HepG2 (cell line): ENCODE data around the gene PYCARD. TPM values are rescaled to one million over a fixed set of nuclear protein-coding genes. Genes with fewer than 3 reads are reported as not detected.

Experiments
- ARID2 ChIP-seq: sonication (generic); formaldehyde crosslinking; IDR thresholded peaks from 2 replicates; pipeline ENCODE4 v1.8.1; 2022; ENCODE audit warnings: mild to moderate bottlenecking, missing genetic modification reagents, borderline replicate concordance
- DNMT3B ChIP-seq: conservative IDR thresholded peaks from 2 replicates; pipeline ENCODE4 v1.6.1; 2016; ENCODE audit warnings: missing biosample characterization, control low read depth
- PPARG ChIP-seq: conservative IDR thresholded peaks from 2 replicates; pipeline ENCODE4 v1.6.1; 2016; ENCODE audit warnings: missing biosample characterization, missing genetic modification reagents
- PRPF4 ChIP-seq: fragments of 200-400 bp; formaldehyde crosslinking; IDR thresholded peaks from 2 replicates; pipeline ENCODE4 v1.6.1; 2016; ENCODE audit warnings: low read length, low read depth; ENCODE audit not compliant: poor library complexity, severe bottlenecking
- REXO4 ChIP-seq: sonication (generic); formaldehyde crosslinking; IDR thresholded peaks from 2 replicates; pipeline ENCODE4 v1.8.0; 2022; ENCODE audit warnings: missing genetic modification reagents, mild to moderate bottlenecking, borderline replicate concordance
- SPEN ChIP-seq: sonication (generic); formaldehyde crosslinking; IDR thresholded peaks from 2 replicates; pipeline ENCODE4 v1.5.1; 2020; ENCODE audit warnings: low read depth, mild to moderate bottlenecking, missing genetic modification reagents
- STAG1 ChIP-seq: sonication (generic); formaldehyde crosslinking; IDR thresholded peaks from 2 replicates; pipeline ENCODE4 v1.4.0; 2020; ENCODE audit warnings: missing genetic modification reagents
- TOPORS ChIP-seq: sonication (generic); formaldehyde crosslinking; IDR thresholded peaks from 2 replicates; pipeline ENCODE4 v1.8.0; 2023; ENCODE audit warnings: mild to moderate bottlenecking, missing genetic modification reagents
- ZNF674 ChIP-seq: sonication (generic); formaldehyde crosslinking; IDR thresholded peaks from 2 replicates; pipeline ENCODE4 v1.5.0; 2020; ENCODE audit warnings: low read depth, mild to moderate bottlenecking, missing genetic modification reagents
- ZNF749 ChIP-seq: sonication (generic); formaldehyde crosslinking; IDR thresholded peaks from 2 replicates; pipeline ENCODE4 v1.8.0; 2022; ENCODE audit warnings: mild to moderate bottlenecking, missing genetic modification reagents, moderate library complexity, borderline replicate concordance
- ZNF780A ChIP-seq: sonication (generic); formaldehyde crosslinking; IDR thresholded peaks from 2 replicates; pipeline ENCODE4 v1.8.0; 2022; ENCODE audit warnings: mild to moderate bottlenecking, missing genetic modification reagents, moderate library complexity
- ZNF792 ChIP-seq: IDR thresholded peaks from 2 replicates; pipeline ENCODE4 v1.6.1; 2016
- polyA plus RNA-seq, 8 experiments: library from polyadenylated mRNA; depleted of rRNA in 3 of 8; stranded (reverse) in 7 of 8; unstranded in 1 of 8; fragments of >200 nt; fragmentation: Illumina TruSeq in 4 of 8; extraction: Trizol in 4 of 8; gene quantifications; 2 replicates each; pipeline versions ENCODE4 v1.2.1 to v1.2.3, GENCODE V29; 2011 to 2016; ENCODE audit warnings: low read depth in 4 of 8, missing spikeins in 1 of 8, mixed read lengths in 1 of 8; ENCODE audit not compliant: insufficient read depth in 1 of 8
- total RNA-seq, 5 experiments: library from RNA; depleted of rRNA; stranded (reverse); fragments of >200 nt; fragmentation: Illumina TruSeq; extraction: Trizol; gene quantifications; 2 replicates each; pipeline ENCODE4 v1.2.3, GENCODE V29; 2016; ENCODE audit warnings: low read depth in 1 of 5
- TF ChIP-seq, protein P1 (sequence below): sonication (generic); formaldehyde crosslinking; IDR thresholded peaks from 2 replicates; pipeline ENCODE4 v1.8.0; 2022; ENCODE audit warnings: mild to moderate bottlenecking, missing genetic modification reagents
- TF ChIP-seq, protein P2 (sequence below): IDR thresholded peaks from 2 replicates; pipeline ENCODE4 v1.6.1; 2018; ENCODE audit warnings: missing genetic modification reagents
- TF ChIP-seq, protein P3 (sequence below): sonication (generic); formaldehyde crosslinking; IDR thresholded peaks from 2 replicates; pipeline ENCODE4 v1.5.0; 2020; ENCODE audit warnings: missing genetic modification reagents
- TF ChIP-seq, protein P4 (sequence below): sonication (generic); formaldehyde crosslinking; IDR thresholded peaks from 2 replicates; pipeline ENCODE4 v1.4.0; 2020; ENCODE audit warnings: missing genetic modification reagents, borderline replicate concordance
- TF ChIP-seq, protein P5 (sequence below): IDR thresholded peaks from 2 replicates; pipeline ENCODE4 v1.4.0; 2020; ENCODE audit warnings: mild to moderate bottlenecking, missing genetic modification reagents
- TF ChIP-seq, protein P6 (sequence below): sonication (generic); formaldehyde crosslinking; IDR thresholded peaks from 2 replicates; pipeline ENCODE4 v1.9.0; 2022; ENCODE audit warnings: low read depth, missing genetic modification reagents

The PYCARD gene
- total and polyA plus RNA-seq, 2 of the 13 experiments (the other 11 are each of a cell fraction or from before 2014, with no cell fraction given): 4.8 to 9.2 TPM

DNA sequence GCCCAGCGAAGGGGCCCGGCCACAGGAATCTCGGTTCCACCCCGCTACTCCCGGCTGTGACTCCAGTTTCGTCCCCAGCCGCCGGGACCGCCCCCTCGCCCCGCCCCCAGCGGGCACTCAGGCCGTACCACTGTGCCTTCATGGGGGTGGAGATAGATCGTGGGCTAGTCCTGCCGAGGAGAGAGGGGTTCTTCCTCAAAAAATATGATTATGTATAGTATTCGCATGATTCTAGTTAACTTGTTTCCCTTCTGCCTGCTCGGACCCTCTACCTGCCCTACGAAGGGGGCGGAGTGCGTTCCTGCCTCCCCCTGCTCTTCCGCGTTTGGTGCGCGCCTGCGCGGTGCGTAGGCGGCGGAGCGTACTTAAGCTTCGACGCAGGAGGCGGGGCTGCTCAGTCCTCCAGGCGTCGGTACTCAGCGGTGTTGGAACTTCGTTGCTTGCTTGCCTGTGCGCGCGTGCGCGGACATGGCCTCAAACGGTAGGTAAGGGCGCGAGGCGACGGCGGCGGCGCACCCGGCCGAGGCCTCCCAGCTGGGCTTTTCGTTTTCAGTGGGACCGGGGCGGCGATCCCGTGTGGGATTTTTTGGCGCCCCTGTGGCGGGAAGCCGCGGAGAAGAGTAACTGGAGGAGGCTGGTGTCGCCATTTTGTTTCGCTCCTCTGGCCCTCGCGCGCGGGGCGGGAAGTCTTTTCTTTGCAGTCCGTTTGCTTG, 22.7 kb downstream of the PYCARD start, which contains the start of gene FUS (continued):
- TF ChIP-seq, protein P1, sequence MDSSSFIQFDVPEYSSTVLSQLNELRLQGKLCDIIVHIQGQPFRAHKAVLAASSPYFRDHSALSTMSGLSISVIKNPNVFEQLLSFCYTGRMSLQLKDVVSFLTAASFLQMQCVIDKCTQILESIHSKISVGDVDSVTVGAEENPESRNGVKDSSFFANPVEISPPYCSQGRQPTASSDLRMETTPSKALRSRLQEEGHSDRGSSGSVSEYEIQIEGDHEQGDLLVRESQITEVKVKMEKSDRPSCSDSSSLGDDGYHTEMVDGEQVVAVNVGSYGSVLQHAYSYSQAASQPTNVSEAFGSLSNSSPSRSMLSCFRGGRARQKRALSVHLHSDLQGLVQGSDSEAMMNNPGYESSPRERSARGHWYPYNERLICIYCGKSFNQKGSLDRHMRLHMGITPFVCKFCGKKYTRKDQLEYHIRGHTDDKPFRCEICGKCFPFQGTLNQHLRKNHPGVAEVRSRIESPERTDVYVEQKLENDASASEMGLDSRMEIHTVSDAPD (CRISPR knock-in tag): peak; percentile 16; the same call in 1 of the 2 replicates
- TF ChIP-seq ARID2 (CRISPR knock-in tag): peak; percentile 98
- peak; percentile 15 for TF ChIP-seq SPEN (CRISPR knock-in tag)
- no peak; the same call in 1 of the 2 replicates for TF ChIP-seq STAG1
- TF ChIP-seq DNMT3B (CRISPR knock-in tag): peak; percentile 59; the same call in 1 of the 2 replicates
- peak; percentile 12; the same call in 1 of the 2 replicates for TF ChIP-seq ZNF749
- TF ChIP-seq ZNF792 (CRISPR knock-in tag): peak; percentile 99
- TF ChIP-seq, protein P2, sequence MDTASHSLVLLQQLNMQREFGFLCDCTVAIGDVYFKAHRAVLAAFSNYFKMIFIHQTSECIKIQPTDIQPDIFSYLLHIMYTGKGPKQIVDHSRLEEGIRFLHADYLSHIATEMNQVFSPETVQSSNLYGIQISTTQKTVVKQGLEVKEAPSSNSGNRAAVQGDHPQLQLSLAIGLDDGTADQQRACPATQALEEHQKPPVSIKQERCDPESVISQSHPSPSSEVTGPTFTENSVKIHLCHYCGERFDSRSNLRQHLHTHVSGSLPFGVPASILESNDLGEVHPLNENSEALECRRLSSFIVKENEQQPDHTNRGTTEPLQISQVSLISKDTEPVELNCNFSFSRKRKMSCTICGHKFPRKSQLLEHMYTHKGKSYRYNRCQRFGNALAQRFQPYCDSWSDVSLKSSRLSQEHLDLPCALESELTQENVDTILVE (CRISPR knock-in tag): peak; percentile 43; the same call in 1 of the 2 replicates
- TF ChIP-seq PRPF4: no peak
- TF ChIP-seq ZNF780A (CRISPR knock-in tag): peak; percentile 71; the same call in 1 of the 2 replicates
- TF ChIP-seq, protein P3, sequence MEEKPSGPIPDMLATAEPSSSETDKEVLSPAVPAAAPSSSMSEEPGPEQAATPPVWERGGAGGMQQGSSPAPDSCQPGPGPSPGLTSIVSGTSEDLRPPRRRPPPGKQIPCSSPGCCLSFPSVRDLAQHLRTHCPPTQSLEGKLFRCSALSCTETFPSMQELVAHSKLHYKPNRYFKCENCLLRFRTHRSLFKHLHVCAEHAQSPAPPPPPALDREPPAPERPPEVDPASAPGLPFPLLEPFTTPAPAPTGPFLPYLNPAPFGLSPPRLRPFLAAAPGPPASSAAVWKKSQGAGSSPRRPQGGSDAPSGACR: no peak; the same call in 1 of the 2 replicates
- TF ChIP-seq TOPORS (CRISPR knock-in tag): peak; percentile 98
- TF ChIP-seq, protein P4, sequence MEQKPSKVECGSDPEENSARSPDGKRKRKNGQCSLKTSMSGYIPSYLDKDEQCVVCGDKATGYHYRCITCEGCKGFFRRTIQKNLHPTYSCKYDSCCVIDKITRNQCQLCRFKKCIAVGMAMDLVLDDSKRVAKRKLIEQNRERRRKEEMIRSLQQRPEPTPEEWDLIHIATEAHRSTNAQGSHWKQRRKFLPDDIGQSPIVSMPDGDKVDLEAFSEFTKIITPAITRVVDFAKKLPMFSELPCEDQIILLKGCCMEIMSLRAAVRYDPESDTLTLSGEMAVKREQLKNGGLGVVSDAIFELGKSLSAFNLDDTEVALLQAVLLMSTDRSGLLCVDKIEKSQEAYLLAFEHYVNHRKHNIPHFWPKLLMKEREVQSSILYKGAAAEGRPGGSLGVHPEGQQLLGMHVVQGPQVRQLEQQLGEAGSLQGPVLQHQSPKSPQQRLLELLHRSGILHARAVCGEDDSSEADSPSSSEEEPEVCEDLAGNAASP: peak; percentile 83
- TF ChIP-seq, protein P5, sequence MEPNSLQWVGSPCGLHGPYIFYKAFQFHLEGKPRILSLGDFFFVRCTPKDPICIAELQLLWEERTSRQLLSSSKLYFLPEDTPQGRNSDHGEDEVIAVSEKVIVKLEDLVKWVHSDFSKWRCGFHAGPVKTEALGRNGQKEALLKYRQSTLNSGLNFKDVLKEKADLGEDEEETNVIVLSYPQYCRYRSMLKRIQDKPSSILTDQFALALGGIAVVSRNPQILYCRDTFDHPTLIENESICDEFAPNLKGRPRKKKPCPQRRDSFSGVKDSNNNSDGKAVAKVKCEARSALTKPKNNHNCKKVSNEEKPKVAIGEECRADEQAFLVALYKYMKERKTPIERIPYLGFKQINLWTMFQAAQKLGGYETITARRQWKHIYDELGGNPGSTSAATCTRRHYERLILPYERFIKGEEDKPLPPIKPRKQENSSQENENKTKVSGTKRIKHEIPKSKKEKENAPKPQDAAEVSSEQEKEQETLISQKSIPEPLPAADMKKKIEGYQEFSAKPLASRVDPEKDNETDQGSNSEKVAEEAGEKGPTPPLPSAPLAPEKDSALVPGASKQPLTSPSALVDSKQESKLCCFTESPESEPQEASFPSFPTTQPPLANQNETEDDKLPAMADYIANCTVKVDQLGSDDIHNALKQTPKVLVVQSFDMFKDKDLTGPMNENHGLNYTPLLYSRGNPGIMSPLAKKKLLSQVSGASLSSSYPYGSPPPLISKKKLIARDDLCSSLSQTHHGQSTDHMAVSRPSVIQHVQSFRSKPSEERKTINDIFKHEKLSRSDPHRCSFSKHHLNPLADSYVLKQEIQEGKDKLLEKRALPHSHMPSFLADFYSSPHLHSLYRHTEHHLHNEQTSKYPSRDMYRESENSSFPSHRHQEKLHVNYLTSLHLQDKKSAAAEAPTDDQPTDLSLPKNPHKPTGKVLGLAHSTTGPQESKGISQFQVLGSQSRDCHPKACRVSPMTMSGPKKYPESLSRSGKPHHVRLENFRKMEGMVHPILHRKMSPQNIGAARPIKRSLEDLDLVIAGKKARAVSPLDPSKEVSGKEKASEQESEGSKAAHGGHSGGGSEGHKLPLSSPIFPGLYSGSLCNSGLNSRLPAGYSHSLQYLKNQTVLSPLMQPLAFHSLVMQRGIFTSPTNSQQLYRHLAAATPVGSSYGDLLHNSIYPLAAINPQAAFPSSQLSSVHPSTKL (CRISPR knock-in tag): no peak
- 0 out of 2 replicates have a peak, but pooled peaks have one; percentile 89 for TF ChIP-seq REXO4 (CRISPR knock-in tag)
- peak; percentile 95 for TF ChIP-seq ZNF674 (CRISPR knock-in tag)
- TF ChIP-seq PPARG: peak; percentile 60
- TF ChIP-seq, protein P6, sequence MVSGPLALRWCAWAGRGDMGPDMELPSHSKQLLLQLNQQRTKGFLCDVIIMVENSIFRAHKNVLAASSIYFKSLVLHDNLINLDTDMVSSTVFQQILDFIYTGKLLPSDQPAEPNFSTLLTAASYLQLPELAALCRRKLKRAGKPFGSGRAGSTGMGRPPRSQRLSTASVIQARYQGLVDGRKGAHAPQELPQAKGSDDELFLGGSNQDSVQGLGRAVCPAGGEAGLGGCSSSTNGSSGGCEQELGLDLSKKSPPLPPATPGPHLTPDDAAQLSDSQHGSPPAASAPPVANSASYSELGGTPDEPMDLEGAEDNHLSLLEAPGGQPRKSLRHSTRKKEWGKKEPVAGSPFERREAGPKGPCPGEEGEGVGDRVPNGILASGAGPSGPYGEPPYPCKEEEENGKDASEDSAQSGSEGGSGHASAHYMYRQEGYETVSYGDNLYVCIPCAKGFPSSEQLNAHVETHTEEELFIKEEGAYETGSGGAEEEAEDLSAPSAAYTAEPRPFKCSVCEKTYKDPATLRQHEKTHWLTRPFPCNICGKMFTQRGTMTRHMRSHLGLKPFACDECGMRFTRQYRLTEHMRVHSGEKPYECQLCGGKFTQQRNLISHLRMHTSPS: peak; percentile 80; the same call in 1 of the 2 replicates
